ENCODE data around the gene CLEC20A.

Gene CLEC20A

GRCh38 chr1:178472531-178472930 is 24.2 kb downstream of the CLEC20A start:
- no peak for DNase-seq (ENCODE audit: low read depth)

- no peak for DNase-seq (ENCODE audit: low read depth)
Observed at GRCh38 chr1:178470411-178470960, 26.3 kb downstream of the CLEC20A start.

GRCh38 chr1:178467837-178468236 is 28.9 kb downstream of the CLEC20A start:
- no peak for DNase-seq (ENCODE audit: low read depth)

GRCh38 chr1:178465011-178465410 is 31.8 kb downstream of the CLEC20A start:
- peak; percentile 61 for DNase-seq (ENCODE audit: low read depth)

DNA sequence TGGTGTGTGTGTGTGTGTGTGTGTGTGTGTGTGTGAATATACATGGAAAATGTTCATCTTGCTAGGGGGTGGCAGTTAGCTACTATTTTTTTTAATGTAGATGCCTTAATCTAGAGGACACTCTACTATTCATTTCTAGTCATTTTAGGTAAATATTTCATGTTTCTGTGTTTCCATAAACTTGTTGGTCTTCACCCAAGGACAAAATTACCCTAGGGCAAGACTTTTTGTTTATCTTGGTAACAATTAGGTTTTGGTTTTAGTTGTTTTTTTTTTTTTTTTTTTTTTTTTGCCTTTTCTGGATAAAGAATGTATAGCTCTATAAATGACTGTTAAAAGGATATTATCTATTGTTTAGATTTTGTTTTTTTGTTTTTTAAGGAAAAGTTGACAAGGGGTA is 32.2 kb downstream of the CLEC20A start:
- DNase-seq (ENCODE audit: low read depth) = no peak

DNA sequence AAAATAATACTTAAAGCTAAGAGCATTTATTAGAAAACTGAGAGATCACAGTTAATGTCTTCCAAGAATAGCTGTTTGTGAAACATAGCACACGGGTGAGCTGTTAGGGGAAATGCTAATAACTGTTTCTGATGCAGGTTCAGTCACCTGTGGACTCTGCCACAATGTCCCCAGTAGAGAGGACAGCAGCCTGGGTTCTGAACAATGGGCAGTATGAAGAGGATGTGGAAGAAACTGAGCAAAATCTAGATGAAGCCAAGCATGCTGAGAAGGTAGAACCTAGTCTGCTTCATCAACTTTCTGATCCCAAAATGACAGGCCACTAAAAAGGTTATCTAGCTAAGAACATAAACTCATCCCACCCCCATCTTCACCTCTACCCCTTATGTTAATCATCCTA is 32.6 kb downstream of the CLEC20A start:
- DNase-seq (ENCODE audit: low read depth) = no peak

DNA sequence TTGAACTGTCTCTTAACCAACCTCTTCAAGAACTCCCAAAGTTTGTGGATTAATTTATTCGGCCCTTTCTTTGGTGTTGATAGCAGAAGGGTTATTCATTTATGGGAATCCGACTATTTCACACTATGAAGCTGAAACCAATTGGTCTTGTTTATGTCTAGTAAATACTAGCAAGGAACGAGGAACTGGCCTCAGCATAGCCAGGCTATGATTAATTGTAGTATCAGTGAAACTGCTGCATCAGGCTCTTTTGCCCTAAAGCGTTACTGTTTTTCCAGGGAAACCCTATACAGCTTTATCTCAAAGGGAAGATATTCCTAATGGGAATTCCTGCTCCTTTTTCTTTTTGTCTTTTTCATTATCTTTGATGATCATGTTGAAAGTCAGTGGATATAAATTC is 35.1 kb downstream of the CLEC20A start:
- no peak for DNase-seq (ENCODE audit: low read depth)

GRCh38 chr1:178461104-178461503 is 35.7 kb downstream of the CLEC20A start:
- no peak for DNase-seq (ENCODE audit: low read depth)

DNA sequence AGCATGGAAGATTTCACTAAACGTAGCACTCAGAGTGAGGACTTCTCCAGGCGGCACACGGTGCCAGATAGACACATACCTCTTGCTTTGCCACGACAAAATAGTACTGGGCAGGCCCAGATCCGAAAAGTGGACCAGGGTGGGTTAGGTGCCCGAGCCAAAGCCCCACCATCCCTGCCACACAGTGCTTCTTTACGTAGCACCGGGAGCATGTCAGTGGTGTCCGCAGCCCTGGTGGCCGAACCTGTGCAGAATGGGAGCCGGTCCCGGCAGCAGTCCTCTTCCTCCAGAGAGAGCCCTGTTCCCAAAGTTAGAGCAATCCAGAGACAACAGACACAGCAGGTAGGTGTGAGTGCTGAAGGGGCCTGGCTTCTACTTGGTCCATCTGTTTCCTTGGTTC is 38.6 kb downstream of the CLEC20A start:
- no peak for DNase-seq (ENCODE audit: low read depth)

DNA sequence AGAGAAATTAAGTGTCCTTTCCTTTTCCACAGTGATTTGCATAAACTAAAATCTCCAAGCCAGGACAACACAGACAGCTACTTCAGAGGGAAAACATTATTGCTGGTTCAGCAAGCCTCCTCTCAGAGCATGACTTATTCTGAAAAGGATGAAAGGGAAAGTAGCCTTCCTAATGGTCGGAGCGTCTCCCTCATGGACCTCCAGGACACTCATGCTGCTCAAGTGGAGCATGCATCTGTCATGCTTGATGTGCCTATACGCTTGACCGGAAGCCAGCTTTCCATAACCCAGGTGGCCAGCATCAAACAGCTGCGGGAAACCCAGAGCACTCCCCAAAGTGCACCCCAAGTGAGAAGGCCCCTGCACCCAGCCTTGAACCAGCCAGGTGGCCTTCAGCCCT is 39.1 kb downstream of the CLEC20A start:
- DNase-seq (ENCODE audit: low read depth) = no peak

- no peak for DNase-seq (ENCODE audit: low read depth)
Observed at GRCh38 chr1:178456472-178456871, 40.3 kb downstream of the CLEC20A start.

DNA sequence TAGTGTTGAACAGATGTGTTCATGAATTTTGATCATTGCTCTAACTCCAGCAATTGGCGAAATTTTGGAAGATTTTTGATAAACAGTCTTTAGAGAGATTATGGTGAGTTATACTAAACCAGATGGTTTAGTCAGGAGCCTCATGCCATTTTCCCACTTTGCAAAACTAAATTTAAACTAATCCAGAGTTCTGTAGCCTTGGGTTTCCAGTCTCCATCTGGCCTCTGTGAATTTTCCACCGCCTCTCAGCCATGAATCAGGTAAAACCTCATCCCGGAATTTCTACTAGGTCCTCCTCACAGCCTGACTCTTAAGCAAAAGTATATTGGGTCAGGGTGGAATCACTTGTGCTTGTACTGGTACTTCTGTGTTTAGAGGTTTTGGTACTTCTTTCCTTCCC is 44.8 kb downstream of the CLEC20A start:
- DNase-seq (ENCODE audit: low read depth) = no peak

- DNase-seq (ENCODE audit: low read depth) = peak; percentile 79
Observed at GRCh38 chr1:178451529-178451928, 45.2 kb downstream of the CLEC20A start.

DNA sequence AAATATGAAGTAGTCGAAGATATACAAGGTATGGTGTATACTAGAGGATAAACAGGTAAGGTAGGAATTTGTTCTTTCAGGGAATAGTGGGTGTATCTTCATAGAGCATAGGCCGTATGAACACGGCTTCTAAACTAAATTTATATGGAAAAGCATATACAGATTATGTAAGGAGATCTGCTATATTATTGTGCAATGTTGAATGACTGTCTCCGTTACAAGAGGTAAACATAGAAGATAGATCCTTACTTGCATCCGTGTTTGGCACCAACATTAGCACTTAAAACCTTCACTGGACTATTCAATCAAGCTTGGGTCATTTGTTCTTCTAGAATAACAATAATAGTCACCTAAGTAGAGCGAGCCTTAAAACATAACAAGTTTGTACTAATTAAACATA is 45.9 kb downstream of the CLEC20A start:
- DNase-seq (ENCODE audit: low read depth) = peak; percentile 7

- DNase-seq (ENCODE audit: low read depth) = no peak
Observed at GRCh38 chr1:178442925-178443324, 53.8 kb downstream of the CLEC20A start.

- no peak for DNase-seq (ENCODE audit: low read depth)
Observed at GRCh38 chr1:178438432-178438831, 58.3 kb downstream of the CLEC20A start.

DNA sequence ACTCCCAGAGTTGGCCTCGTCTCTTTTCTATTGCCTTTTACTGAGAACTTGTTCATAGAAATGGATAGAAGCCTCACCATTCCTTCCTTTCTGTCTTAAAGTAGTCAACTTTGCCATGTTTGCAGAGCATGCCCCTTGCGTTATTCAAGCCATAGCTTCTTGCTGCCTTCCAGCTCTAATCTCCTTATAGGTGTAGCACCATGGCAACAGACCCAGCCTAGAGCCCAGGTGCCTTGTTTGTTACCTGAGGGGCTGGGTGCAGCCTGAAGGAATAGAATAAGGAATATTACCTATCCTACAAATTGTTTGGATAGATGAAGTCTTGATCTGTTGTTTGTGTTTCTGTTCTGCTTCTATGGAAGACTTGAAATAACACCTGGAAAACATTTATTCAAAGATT is 59.9 kb downstream of the CLEC20A start:
- DNase-seq (ENCODE audit: low read depth) = no peak

GRCh38 chr1:178434899-178435435 is 61.8 kb downstream of the CLEC20A start:
- no peak for DNase-seq (ENCODE audit: low read depth)

- DNase-seq (ENCODE audit: low read depth) = no peak
Observed at GRCh38 chr1:178434360-178434759, 62.4 kb downstream of the CLEC20A start.

All from ELR (cell line).